Ovary (tissue), 9 donors: ENCODE data around the gene FAAP20. TPM values are rescaled to one million over a fixed set of nuclear protein-coding genes. Genes with fewer than 3 reads are reported as not detected.

Experiments used
- DNase-seq, 5 donors: peaks; one replicate each; pipeline ENCODE4 v3.0.0-alpha.2; 2019 to 2020
- H3K27ac ChIP-seq, 2 donors: fragments of 200-600 bp; one replicate each; pipeline versions ENCODE4 v1.5.1 to v1.8.0; 2019 to 2022
- H3K27me3 ChIP-seq: fragments of 200-600 bp; one replicate; pipeline ENCODE4 v1.8.0; 2022
- H3K36me3 ChIP-seq: fragments of 200-600 bp; sonication (generic); one replicate; pipeline ENCODE4 v1.5.1; 2019
- H3K4me1 ChIP-seq: one replicate; pipeline ENCODE4 v1.8.1; 2013; ENCODE audit warnings: mild to moderate bottlenecking, moderate library complexity; ENCODE audit not compliant: insufficient read depth
- H3K4me3 ChIP-seq: fragments of 200-600 bp; sonication (generic); one replicate; pipeline ENCODE4 v1.5.1; 2017
- H3K9me3 ChIP-seq, 2 donors: fragments of 200-600 bp in 1 of 2; sonication (generic) in 1 of 2; one replicate each; pipeline versions ENCODE4 v1.5.1 to v1.8.1; 2013 to 2019; ENCODE audit warnings: mild to moderate bottlenecking in 1 of 2, moderate library complexity in 1 of 2
- EP300 ChIP-seq: sonication (generic); formaldehyde crosslinking; IDR thresholded peaks from one replicate; pipeline ENCODE4 v1.6.1; 2017; ENCODE audit warnings: antibody characterized with exemption
- POLR2A ChIP-seq: fragments of 450-650 bp; IDR thresholded peaks from one replicate; pipeline ENCODE4 v1.6.1; 2017; ENCODE audit warnings: antibody characterized with exemption, mild to moderate bottlenecking, moderate library complexity
- WGBS, 3 donors: extraction: QIAGEN DNeasy Blood & Tissue Kit in 1 of 3; methylation state at CpG; one replicate each; pipeline versions ENCODE4 v1.1.5 to v1.1.7; 2013 to 2017; 5-methylcytosine and 5-hydroxymethylcytosine counted together
- intact Hi-C, 4 donors: fragments of 100-400 bp; cut with DNase I; formaldehyde crosslinking; loops; one replicate each; pipeline versions ENCODE4 v1.11.0 to v1.15.1; 2022 to 2023
- polyA plus RNA-seq, 2 donors: library from polyadenylated mRNA; stranded (reverse); fragments of 200-250 nt in 1 of 2; fragments of 350-450 nt in 1 of 2; fragmentation: Illumina TruSeq in 1 of 2; extraction: RNeasy Lipid Tissue Mini Kit (QIAGEN cat#74804) in 1 of 2; gene quantifications; one replicate each; pipeline ENCODE4 v1.2.3, GENCODE V29; 2013 to 2014
- total RNA-seq, 7 donors: library from RNA; depleted of rRNA in 2 of 7; stranded (reverse); fragments of >200 nt in 2 of 7; fragmentation: NEBNext Ultra II Directional in 3 of 7; extraction: Animal tissue kit (Norgen Biotek cat#: 25700) in 3 of 7; gene quantifications; one replicate each; pipeline versions ENCODE4 v1.1.0 to v1.2.4, GENCODE V29; 2016 to 2023
- TF ChIP-seq, protein P1 (sequence below), 3 donors: fragments of 450-650 bp in 2 of 3; fragments of 200-600 bp in 1 of 3; IDR thresholded peaks; one replicate each; pipeline versions ENCODE4 v1.5.1 to v1.8.0; 2016 to 2022; ENCODE audit warnings: antibody characterized with exemption in 3 of 3, mild to moderate bottlenecking in 1 of 3
- donor health status: DM: no; HTN: no; CAD: no; lungs with moderate emphysema.
- donor health status: DM: no; HTN: no; CAD: no.
- donor health status: Bipolar disorder and iron deficiency.
- donor health status: DM: yes; HTN: yes; CAD: no.
- donor health status: DM: no; HTN: no; CAD: no.
- donor health status: DM: yes; HTN: yes; CAD: no.

FAAP20 gene
- total and polyA plus RNA-seq, 9 donors, result 3.4 to 96.1 (median 61.7) TPM

DNA sequence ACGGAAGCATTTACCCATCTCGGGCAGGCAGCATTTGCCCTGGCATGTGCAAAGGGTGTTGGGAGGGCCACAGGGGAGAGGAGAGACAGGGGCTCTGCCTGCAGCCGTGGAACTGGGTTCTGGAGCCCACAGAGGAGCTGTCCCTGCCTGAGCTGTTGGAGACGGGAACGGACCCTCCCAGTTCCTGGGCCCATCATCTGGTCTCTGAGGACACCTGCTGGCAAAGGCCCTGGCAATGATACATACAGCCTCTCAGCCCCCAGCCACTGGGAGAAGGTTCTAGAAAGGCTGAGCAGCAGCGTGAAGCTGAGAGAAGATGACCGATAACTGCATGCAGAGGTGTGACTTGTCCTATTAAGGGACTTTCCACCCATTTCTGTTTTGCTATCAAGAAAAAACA, 31.4 kb downstream of the FAAP20 start:
- TF ChIP-seq, protein P1, sequence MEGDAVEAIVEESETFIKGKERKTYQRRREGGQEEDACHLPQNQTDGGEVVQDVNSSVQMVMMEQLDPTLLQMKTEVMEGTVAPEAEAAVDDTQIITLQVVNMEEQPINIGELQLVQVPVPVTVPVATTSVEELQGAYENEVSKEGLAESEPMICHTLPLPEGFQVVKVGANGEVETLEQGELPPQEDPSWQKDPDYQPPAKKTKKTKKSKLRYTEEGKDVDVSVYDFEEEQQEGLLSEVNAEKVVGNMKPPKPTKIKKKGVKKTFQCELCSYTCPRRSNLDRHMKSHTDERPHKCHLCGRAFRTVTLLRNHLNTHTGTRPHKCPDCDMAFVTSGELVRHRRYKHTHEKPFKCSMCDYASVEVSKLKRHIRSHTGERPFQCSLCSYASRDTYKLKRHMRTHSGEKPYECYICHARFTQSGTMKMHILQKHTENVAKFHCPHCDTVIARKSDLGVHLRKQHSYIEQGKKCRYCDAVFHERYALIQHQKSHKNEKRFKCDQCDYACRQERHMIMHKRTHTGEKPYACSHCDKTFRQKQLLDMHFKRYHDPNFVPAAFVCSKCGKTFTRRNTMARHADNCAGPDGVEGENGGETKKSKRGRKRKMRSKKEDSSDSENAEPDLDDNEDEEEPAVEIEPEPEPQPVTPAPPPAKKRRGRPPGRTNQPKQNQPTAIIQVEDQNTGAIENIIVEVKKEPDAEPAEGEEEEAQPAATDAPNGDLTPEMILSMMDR (IDR thresholded peaks at IDR 0.05), result no peak
- TF ChIP-seq EP300 (no peak), POLR2A (no peak)
- no peak for DNase-seq
- H3K36me3 ChIP-seq, result no peaks in the 10 kb centered on the region
- WGBS, 3 donors, result 80 to 90% (median 82%) methylated on average over 7 of the region's 7 CpGs
- no peaks in the 10 kb centered on the region for H3K9me3 ChIP-seq
- no peak overlapping the region for H3K4me3 ChIP-seq
- intact Hi-C loops, result loop anchor here in 1 of 4 donors (10.0 kb wide), 1 partner anchor 218 kb away; no protein-coding TSS in a partner anchor
- H3K4me1 ChIP-seq, result no peaks in the 10 kb centered on the region
- no peak overlapping the region for H3K27ac ChIP-seq
- no peaks in the 10 kb centered on the region for H3K27me3 ChIP-seq

DNA sequence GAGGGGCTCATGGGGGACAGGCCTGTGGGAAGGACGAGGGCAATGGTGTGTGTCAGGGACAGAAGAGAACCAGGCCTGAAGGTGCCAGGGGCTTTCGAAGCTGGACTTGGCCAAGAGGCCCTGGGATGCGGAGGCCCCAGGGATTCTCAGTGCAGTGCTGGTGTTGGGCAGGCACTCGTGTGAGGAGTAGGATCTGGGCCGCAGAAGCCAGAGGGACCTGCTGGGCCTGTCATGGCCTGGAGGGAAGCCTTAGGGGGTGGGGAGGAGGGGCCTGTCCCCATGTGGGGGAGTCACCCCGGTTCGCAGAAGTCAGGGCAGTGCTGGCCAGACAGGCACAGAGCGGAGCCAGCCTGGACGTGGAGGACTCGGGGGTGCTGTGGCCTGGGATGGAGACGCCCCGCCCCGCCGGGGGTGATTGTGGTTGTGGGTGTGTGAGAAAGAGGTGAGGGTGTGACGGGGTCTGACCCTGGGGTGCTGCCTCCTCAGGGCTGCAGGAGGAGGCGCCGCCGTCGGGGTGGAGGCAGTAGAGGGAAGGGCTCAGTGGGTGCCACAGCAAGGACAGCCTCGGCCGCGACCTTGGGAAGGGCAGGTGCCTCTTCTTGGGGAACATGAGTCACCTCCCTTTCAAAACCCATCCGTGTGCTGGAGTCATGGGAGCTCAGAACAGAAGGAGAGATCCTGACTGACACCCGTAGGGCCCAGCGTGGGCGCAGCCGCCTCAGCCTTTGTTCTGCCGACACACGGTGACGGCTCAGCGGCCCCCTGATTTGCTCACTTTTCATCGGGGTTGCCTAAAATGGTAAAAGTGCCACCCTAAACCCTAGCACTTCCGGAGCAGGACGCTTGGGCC, 33.9 kb downstream of the FAAP20 start:
- DNase-seq, result no peak
- intact Hi-C loops, result loop anchor here in 1 of 4 donors (10.0 kb wide), 1 partner anchor 216 kb away; no protein-coding TSS in a partner anchor
- H3K4me3 ChIP-seq, result no peak overlapping the region
- H3K36me3 ChIP-seq, result no peaks in the 10 kb centered on the region
- no peaks in the 10 kb centered on the region for H3K9me3 ChIP-seq
- 85 to 86% (median 85%) methylated on average over 29 to 34 of the region's 34 CpGs for WGBS, 3 donors
- no peak for TF ChIP-seq POLR2A
- no peak for TF ChIP-seq EP300
- no peaks in the 10 kb centered on the region for H3K4me1 ChIP-seq
- no peaks in the 10 kb centered on the region for H3K27me3 ChIP-seq
- H3K27ac ChIP-seq, result no peak overlapping the region

DNA sequence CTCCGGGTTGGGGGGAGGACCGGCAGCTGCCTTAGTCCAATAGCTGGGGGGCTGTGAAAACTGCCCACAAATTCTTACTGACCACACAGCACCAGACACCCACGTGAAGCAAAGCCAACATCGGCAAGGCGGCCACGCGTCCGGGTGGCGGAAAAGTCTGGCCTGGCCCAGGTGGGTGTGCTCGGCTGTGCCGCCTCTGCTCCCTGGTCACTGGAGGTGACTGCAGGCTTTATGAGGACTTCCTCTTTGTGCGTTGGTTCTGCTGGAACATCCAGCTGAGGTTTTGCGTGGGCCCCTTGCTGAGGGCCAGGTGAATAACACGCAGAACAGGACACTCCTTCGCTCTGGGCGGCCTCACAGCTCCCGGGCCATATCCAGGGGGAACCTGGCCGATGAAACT, 35.4 kb downstream of the FAAP20 start:
- Histone ChIP-seq H3K4me1 (no peaks in the 10 kb centered on the region), H3K27ac (no peak overlapping the region), H3K9me3 (no peaks in the 10 kb centered on the region), H3K36me3 (no peaks in the 10 kb centered on the region), H3K27me3 (no peaks in the 10 kb centered on the region), H3K4me3 (no peak overlapping the region)
- DNase-seq, result no peak
- no peak for TF ChIP-seq POLR2A
- no peak for TF ChIP-seq EP300
- TF ChIP-seq, protein P1 (IDR thresholded peaks at IDR 0.05), result no peak
- intact Hi-C loops, result no loop called here
- WGBS, 3 donors, result 88 to 92% (median 91%) methylated on average over 18 of the region's 18 CpGs

DNA sequence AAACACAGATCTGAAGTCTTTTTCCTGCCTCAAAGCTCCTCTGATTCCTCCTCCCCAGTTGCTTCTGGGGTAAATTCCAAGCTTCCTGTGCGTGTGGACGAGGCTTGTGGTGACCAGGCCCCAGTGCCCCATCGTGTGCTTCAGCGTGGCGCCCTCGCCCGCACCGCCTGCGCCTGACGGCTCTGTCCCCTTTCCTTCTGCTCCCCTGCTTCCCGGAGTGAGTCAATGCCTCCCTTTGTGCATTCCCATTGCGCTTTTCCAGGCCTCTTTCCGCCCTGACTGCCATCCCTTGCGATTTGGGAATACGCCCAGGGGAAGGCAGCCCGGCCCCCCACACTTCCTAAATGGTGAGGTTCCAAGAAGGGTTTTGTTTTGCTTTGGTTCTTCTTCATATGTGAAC, 36.3 kb downstream of the FAAP20 start:
- no peak overlapping the region for H3K27ac ChIP-seq
- H3K9me3 ChIP-seq, result no peaks in the 10 kb centered on the region
- TF ChIP-seq EP300 (no peak), POLR2A (no peak)
- TF ChIP-seq, protein P1 (IDR thresholded peaks at IDR 0.05), result no peak
- WGBS, 3 donors, result 89 to 93% (median 91%) methylated on average over 16 of the region's 16 CpGs
- no peaks in the 10 kb centered on the region for H3K27me3 ChIP-seq
- H3K4me1 ChIP-seq, result no peaks in the 10 kb centered on the region
- no peaks in the 10 kb centered on the region for H3K36me3 ChIP-seq
- H3K4me3 ChIP-seq, result no peak overlapping the region
- intact Hi-C loops, result no loop called here
- DNase-seq, result no peak

DNA sequence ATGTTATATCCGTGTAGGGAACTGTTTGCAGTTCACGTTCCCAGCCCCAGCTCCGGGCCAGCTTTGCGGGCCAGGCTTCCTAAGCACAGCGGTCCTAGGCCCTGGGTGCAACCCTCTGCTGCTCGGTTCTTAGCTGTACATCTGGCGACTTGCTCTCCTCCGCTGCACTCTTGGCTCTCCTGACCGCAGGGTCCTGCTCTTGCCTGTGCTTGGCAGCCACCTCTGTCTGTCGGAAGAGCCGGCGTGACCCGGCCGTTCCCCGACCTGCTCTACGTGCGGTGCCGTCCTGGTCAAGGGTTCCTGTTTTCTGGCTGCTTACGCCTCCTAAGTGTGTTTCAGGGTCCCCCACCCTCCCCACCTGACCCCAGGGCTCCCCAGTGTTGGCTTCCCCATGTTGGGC, 36.7 kb downstream of the FAAP20 start:
- DNase-seq, result no peak
- Histone ChIP-seq H3K27ac (no peak overlapping the region), H3K27me3 (no peaks in the 10 kb centered on the region), H3K4me3 (no peak overlapping the region), H3K36me3 (no peaks in the 10 kb centered on the region), H3K9me3 (no peaks in the 10 kb centered on the region), H3K4me1 (no peaks in the 10 kb centered on the region)
- intact Hi-C loops, result no loop called here
- WGBS, 3 donors, result 88 to 92% (median 91%) methylated on average over 19 of the region's 19 CpGs
- TF ChIP-seq, protein P1 (IDR thresholded peaks at IDR 0.05), result no peak
- no peak for TF ChIP-seq EP300
- TF ChIP-seq POLR2A, result no peak
